HG02981 (cell line): ENCODE results near the gene WIF1.

Source experiments
- ATAC-seq: cut with Tn5 transposase; IDR thresholded peaks from one replicate; pipeline ENCODE4 v1.9.1; 2021; ENCODE audit warnings: mild to moderate bottlenecking, moderate library complexity; ENCODE audit not compliant: unreplicated experiment

The WIF1 gene

GRCh38 chr12:65039301-65039700 lies 81.8 kb downstream of the WIF1 start:
- no peak for ATAC-seq

- no peak for ATAC-seq
These were observed 96.0 kb downstream of the WIF1 start for GRCh38 chr12:65025136-65025535.

GRCh38 chr12:65023485-65023884 lies 97.6 kb downstream of the WIF1 start:
- no peak for ATAC-seq

- ATAC-seq, result no peak
These were observed 98.1 kb downstream of the WIF1 start for GRCh38 chr12:65022960-65023359.

GRCh38 chr12:65022421-65022820 lies 98.7 kb downstream of the WIF1 start:
- ATAC-seq, result no peak

GRCh38 chr12:65019696-65020234 lies 101.3 kb downstream of the WIF1 start:
- ATAC-seq, result no peak

- ATAC-seq, result no peak
These were observed 104.0 kb downstream of the WIF1 start for GRCh38 chr12:65016881-65017650.

GRCh38 chr12:65015850-65016249 lies 105.3 kb downstream of the WIF1 start:
- ATAC-seq, result no peak

- ATAC-seq, result no peak
These were observed 106.4 kb downstream of the WIF1 start for GRCh38 chr12:65014504-65015271.

GRCh38 chr12:65010437-65010836 lies 110.7 kb downstream of the WIF1 start:
- ATAC-seq, result no peak

GRCh38 chr12:65005716-65006115 lies 115.4 kb downstream of the WIF1 start:
- no peak for ATAC-seq

GRCh38 chr12:65004270-65004669 lies 116.8 kb downstream of the WIF1 start:
- ATAC-seq, result no peak
